ENCODE data around the gene TRMT61A.

Gene TRMT61A

DNA sequence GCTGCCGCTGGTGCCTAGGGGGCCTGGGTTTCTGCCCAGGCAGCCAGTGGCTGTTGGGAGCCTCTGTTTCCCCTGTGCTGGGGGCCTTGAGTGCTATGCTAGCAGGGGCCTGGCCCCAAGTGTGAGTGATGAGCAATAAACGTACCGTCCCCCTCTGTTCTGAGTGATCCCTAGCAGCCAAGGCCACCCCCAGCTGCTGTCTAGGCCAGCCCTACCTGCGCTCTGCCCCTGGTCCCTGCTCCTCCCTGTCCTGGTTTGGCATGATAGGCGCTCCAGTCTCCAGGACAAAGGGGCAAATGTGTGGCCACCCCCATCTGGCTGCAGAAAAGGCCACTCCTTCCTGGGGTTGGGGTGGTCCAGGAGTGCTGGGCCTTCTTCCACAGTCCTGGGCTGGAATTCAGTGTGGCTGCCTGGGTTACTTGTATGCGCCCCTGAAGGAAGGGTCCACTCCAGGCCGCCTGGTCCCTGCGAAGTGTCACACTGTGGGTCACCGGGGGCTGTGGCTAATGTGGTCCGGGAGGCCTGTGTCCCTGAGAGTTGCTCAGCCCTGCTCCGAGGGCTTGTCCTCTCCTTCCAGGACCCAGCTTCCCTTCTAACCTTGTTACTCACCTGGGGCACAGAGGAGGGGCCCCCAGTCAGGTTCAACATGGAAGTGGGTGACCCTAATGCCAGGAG is 7.0 kb downstream of the TRMT61A start:
- DNase-seq, result no peak

DNA sequence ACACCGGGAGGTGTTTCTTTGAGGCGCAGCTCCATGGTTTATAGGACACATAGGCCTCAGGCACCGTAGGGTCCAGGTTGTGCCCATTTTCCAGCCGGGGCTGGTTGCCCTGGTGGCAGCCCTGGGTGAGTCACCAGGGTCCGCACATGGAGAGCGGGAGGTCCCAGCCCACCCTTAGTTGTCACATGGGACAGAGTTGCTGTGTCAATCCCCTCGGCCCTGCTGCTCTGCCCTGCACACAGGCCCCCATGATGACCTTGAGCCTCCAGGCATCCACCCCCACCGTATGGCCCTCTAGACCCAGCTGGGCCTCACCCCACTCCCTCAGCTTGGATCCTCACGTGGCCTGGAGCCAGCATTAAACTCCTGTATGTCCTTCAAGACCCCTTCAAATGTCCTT is 7.7 kb downstream of the TRMT61A start:
- DNase-seq, result no peak

DNA sequence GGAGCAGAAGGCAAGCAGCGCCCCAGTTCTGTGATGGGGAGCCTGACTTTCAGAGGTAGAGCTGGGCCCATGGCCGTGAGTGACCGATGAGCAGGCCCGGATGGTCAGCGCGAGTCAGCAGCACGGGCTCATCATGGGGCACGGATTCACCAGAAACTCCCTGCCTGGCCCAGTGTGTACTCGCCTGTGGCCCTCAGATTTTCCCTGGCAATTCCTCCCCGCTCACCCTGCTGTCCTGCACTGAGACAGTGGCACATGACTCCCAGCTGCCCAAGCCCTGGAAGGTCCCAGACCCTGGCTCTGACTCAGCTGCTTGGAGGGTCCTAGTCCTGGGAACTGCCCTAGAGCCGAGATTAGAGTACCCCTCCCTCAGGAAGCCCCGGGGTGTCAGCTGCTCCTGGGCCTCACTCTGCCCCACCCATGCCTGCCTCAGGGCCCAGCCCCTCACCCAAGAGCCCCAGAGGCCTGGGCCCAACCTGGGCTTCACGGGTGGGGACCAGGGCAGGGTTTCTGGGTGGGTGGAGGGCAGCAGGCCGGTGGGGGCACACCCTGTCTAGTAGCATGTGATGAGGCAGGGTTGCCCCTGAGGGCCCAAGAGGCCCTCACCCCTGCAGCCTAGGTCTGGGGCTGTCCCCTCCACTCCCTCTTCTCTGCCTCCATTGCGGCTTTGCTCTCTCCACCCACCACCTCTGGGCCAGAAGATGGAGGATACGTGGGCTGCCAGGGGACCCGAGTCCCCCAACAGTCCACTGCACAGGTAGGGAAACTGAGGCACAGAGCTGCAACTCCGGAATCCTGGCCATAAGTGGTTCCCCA is 8.4 kb downstream of the TRMT61A start:
- DNase-seq, result no peak

DNA sequence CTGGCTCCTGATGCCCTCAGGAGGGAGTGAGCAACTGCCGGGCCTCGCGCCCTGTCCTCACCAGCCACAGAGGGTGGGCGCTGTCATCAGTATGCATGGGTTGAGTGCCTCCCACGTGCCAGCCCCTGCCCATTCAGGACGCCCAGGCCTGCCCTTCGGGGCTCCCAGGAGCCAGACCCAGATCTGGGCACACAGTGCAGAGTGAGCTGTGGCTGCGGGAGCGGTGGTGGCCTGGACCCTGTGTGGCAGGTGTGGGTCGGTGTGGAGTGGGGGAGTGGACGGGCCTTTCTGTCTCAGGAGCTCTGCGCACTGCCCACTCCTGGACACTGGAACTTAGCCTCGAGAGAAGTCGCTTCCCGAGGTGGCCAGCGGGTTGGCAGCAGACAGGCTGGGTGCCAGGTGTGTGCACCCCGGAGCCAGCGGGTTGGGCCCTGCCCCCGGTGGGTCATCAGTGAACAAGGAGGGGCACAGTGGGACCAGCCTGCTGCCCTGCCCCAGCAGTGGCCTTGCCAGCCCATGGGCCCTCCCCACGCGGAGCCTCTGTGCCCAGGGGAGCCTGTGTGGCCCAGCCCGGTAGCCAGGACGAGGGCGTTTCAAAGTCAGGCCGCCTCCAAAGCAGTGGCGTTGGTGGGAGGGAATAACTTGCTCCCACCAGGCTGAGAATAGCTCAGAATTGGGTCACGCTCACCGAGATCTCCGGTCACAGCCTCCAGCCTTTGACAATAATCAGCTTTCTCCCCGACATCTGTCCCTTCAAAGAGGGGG is 9.5 kb downstream of the TRMT61A start:
- DNase-seq, result no peak

DNA sequence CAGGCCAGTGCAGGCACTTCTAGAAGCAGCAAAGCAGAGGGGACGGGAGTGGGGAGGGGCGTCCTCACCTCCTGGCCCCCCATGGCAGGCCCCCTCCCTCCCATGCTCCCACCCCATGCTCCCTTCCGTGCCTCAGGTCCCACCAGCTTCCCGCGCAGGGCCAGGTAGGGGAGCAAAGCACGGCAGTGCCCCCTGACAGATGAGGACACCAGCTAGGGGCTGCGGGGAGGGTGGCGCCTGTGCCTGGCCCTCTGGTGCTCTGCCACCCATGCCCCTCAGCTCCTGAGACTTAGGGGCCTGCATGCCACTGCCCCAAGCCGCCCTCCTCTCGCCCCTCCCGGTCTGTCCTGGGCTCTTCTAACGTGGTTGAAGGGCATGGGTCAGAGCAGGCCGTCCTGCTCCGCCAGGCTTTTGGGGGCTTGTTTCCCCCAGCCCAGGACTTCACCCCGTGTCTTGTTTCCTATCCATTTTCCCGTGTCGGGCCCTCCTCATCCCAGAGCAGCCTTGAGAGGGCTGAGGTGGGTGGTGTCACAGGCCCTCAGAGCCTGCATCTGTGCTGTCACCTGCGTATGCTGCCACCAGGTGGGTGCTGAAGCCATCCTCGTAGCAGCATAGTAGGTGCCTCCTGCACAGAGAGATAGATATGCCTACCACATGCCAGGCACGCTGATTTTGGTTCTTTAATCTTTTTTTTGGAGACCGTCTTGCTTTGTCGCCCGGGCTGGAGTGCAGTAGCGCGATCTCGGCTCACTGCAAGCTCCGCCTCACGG is 10.2 kb downstream of the TRMT61A start:
- DNase-seq, result no peak

DNA sequence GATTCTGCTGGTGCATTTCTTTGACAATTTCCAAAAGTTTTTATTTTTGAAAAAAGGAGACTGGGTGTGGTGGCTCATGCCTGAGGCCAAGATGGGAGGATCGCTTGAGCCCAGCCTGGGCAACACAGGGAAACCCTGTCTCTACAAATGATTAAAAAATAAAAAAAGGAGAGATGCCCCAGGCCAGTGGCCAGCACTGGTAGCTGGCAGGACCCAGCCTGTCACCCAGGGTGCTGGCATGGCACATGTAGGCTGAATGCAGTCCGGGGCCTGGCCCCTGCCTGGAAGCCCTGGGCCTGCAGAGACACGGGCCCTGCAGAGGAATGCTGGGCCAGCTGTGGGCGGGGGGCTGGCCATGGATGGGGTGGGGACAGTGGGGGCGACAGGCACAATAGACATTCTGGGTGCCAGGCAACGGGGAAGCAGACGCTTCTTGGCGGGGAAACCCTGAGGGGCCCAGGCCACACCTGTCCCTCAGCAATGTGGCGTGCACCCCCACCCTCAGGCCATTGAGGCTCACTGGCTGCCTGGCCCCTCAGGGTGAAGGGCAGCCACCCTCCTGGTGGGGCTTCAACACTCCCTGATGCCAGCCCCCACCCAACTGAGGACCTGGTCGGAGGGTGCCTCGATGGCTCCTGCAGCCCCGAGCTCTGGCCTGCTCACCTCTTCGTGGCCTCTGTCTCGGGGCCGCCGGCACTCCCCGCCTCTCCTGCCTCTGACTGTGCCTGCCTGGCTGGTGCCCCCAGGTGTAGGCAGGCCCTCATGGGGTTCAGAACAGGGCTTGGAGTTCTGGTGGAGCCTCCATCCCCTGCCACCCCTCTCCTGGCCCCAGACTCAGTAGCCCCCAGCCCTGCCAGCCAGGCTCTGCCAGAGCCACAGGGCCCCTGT is 12.1 kb downstream of the TRMT61A start:
- no peak for DNase-seq

DNA sequence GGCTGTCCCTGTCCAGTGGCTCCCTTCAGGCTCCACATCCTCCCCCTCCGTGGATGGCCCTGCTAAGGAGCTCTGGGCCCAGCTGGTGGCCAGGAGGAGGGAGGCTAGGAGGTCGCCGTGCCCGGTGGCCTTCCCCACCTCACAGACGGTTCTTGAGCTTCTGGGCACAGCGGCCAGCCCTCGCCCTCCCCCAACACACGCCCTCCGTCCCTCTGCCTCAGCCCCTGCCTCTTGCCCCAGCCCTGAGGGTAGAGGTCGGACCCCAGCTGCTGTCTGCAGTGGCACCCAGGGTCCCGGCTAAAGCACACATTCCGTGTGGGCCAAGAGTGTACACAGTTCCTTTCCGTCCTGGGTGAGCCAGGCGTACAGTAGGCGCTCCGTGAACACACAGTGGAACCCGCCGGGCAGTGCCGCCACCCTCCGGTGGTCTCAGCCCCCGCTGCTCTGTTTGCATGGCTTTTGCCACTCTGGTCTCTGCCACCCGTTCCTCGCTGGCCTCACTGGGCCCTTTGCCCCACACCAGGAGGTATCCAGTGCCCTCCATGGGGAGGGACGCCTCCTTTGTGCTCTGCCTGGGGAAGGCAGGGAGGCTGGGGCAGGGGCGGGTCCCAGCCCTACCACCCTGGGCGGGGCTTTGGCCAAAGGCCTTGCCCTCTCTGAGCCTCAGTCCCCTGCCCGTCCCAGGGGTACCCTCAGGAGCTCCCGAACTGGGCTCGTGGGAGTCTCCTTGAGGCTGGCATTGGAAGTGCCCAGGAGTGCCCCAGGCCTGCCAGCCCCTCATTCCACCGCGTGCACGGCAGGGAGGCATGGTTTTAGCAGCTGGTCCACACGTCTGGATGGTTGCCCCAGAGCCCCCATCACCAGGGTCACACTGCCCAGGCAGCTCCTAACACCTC is 13.0 kb downstream of the TRMT61A start:
- no peak for DNase-seq

DNA sequence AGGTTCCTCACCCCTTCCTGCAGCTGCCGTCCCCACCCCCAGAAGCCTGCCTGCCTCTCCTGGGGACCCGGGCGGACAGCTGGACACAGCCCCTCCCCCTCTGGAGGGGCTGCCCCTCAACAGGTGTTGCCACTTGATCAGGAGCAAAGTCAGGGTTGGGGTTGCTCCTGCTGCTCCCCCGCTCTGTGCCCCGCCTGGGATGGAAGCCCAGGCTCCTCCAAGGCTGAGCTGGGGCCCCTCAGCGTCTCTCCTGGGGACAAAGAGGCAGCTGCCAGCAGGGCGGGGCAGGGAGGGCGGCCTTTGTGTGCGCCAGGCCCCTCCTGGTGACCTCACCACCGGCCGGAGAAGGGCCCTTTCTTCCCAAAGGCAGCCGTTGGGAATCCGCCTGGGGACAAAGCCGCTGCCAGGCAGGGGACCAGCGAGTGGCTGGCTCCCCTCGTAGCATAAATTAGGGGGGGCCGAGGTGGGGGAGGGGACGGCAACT is 13.7 kb downstream of the TRMT61A start:
- DNase-seq, result no peak

DNA sequence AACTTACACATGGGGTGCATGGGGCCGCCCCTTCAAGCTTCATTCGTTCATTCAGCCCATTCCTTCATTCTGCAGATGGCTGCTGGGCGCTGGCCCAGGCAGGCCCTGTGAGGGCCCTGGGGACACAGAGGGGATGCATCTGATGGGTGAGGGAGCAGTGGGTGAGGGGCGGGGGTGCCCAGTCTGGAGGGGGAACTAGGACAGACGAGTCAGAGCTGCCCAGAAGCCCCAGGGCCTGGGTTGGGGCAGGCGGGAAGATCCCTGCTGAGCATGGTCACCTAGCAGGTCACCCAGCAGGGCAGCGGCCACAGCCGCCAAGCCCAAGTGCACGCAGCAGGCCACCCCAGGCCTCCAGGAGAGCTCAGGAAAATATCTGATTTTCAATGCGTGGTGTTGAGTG is 14.1 kb downstream of the TRMT61A start:
- no peak for DNase-seq

DNA sequence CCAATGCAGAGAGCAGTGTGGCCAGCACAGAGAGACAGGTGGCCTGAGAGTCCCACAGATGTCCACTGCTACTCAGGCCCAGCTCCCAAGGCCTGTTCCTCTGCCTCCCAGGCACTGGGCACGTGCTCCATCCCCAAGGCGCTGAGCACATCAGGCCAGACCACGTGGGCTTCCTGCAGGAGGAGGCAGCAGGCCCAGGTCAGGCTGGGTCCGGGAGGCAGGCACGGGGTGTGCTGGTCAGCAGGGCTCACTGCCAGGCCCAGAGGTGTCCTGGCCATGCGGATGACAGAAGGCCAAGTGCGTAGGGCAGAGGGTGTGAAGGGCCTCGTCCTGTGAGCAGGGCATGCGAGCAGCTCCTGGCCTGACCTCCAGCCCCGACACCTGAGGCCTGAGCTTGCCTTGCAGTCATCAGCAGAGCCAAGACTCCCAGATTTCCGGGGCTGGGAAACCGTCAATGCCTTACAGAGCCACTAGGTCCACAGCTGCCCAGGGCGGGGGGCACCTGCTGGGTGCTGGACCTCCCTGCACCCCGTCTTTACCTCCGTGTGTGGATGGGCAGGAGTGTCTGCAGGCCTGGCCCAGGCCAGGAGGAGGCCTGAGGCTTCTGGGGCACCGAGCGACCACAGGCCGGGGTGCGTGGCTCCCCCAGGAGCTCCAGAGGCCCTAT is 14.9 kb downstream of the TRMT61A start:
- no peak for DNase-seq

DNA sequence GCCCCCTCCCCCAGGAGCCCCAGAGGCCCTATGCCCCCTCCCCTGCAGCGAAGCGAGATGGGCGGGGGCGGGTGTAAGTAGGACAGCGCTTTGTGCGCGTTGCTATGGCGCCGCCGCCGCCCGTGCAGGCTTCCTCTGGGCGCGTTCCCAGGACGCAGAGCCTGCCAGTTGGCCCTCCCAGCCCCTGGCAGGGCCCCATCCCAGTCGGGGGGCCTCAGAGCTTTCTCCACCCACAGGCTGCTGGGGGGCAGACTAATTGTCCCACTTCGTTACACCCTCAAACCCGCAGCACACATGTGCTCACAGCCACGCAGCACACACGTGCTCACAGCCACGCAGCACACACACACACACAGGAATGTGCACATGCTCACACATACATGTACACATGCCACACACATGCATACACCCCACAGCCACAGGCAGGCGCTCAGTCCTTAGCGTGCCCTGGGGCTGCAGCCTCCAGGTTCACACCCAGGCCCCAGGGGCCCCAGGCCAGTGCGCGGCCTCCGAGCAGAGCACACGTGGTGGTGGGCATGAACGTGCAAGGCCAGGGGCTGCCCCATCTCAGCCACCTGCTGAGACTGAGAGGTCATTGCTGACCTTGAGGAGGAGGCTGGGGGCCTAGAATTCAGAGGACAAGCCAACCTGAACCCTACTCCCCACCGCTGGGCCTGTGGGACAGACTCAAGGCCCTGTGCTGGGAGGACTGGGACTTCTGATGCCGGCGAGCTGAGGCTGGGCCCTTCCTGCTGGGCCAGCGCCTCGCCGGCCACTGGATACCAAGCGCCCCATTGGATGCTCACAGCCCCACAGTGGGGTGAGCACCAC is 15.6 kb downstream of the TRMT61A start:
- no peak for DNase-seq

DNA sequence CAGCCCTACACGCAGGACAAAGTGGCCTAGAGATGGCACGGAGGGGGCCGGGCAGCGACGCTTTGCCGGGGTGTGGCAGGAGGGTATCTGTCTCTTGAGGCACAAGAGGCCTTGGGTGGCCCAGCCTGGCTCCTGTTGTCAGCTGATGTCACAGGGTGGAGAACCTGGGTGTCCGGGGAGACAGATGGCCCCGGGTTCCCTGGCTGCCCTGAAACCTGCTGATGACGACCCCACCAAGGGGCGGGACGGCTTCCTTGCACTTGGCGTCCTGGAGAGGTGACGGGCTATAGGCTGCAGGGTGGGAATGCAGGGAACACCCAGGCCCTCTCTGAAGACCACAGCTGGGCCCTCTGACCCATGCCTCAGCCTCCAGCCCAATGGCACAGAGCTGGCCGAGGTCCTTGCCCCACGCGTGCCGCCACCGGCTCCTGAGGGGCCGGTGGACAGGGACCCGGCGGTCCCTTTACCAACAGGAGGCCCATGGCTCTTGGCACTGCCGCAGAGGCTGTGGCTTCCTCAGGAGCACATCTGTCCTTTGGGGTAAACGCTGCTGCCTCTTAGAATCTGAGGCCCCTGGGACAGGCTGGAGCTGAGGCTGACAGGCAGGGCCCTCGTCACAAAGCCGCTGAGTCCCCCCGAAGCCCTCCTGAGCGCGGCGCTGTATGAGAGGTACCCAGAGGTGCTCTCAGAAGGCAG is 16.4 kb downstream of the TRMT61A start:
- no peak for DNase-seq

DNA sequence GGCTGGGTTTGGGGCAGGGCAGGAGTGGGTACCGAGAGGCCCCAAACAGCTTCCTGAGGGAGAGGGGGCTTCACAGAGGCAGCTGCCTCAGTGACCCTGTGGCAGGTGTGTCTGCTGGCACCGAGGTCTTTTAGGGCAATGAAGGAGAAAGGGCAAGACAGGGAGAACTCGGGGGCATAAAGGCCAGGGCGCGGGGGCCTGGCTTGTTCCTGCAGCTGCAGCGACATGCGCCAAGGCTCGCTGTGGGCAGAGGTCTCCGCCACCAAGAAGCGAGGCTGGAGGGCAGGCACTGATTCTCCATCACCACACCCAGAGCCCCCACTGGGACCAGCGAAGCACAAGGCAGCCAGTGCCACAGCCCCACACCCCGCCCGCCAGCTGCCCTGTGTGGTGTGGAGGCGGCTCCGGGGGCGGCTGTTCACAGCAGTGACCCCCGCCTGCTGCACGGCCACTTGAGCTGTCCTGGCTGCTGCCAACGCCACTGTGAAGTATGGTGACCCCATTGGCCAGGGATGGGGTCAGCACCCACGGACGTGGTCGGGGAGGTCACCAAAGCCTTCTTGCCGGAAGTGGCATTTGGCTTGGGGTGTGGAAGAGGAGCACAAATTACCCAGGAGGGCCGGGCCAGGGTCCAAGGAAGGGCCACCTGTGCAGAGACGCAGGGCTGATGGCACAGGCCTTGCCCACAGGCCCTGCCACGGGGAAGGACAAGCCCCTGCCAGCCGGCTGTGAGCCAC is 17.1 kb downstream of the TRMT61A start:
- DNase-seq, result no peak

DNA sequence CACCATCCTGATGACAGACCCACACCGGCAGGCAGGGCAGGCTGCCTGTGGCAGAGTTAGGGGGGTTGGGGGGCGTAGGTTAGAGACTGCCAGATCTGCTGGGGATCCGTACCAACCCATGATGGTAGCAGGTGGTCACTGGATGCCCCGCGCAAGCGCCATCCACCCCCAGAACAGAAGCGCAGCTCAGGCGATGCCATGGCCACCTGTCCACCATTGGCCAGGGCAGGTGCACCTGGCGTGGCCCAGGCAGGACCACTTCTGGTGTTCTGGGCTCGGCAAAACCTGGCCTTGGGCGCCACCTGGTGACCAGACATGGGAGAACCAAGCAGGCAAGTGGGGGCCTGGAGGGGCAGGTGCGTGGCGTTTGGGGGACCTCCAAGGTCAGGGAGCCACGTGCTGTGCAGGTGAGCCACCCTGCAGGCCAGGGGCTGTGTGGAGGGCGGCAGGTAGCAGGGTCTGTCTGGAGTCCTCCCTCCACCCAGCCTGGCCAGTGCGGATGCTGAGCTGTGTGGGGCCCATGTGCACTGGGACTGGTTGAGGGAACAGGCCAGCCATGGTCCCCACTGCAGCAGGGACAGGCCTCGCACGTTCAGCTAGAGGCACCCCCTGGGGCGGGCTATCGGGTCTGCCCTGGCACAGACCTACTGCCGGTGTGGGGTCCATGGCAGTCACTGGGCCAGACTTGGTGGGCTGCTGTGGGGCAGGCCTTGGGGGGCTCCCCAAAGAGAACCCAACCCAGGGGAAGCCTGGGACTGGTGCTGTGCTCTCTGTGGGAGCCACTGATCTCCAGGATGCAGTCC is 17.9 kb downstream of the TRMT61A start:
- DNase-seq, result no peak

DNA sequence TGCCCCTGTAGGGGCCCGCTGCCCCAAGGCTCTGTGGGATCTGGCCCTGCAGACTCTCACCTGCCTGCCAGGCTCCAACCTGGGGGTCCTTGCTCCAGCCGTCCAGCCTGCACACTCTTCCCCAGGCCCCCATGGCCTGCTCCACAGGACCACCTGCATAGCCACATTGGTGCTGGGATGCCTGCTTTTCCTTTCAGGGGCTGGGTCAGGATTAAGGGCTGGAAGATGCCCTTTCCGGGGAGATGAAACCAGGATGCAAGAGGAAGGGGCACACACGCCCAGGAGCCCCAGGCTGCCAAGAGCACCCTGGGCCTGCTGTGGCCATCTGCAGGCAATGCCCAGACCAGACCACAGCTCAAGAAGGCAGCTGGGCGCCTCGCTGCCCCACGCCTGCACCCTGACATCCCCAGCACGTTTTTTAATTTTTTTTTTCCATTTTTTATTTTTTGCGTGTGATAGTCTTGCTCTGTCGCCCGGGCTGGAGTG is 18.5 kb downstream of the TRMT61A start:
- no peak for DNase-seq

DNA sequence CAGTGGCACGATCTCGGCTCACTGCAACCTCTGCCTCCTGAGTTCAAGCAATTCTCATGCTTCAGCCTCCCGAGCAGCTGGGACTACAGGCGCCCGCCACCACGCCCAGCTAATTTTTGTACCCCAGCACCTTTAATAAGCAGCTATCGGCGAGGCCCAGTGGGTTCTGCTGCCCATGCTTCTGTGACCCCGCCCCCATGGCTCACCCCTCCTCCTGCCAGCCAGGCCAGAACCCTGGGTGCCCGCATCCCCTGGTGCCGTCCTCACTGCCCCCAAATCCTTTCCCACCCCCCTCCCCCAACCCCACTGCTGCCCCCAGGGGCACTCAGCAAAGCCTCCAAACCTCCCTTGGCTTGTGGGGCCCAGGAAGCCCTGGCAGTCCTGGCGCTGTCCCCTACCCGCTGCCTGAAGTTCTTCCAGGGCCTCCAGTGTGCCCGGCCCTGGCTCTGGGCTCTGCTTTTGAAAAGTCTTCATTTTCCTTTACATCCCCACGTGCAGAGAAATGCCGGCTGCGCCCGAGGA is 19.0 kb downstream of the TRMT61A start:
- DNase-seq, result no peak

Data from NCI-H2029 treated with DMSO at 0.1 percent for 48 hours (cell line).